NCI-H345 treated with DMSO at 0.1 percent for 48 hours (cell line): ENCODE results near the gene SLC39A5.
A peak's percentile ranks its signal among the peaks of the same experiment; 100 is the strongest.
"Not testable (repeated sequence)": the region's sequence is repeated elsewhere in the genome, so short reads cannot be mapped to it uniquely, and the experiment has no call there.

Experiments used
- DNase-seq: peaks from one replicate; lab custom pipeline; 2025; ENCODE audit not compliant: unreplicated experiment; lab: John Stamatoyannopoulos, UW

SLC39A5 gene

GRCh38 chr12:56229916-56230431, at the start of gene SLC39A5:
TSS of gene SLC39A5 (plus strand) at chr12:56230051. CDS start at chr12:56231275, 1,224 bp downstream.
- DNase-seq: no peak

- DNase-seq: no peak
These were observed 42.9 kb upstream of the SLC39A5 start for GRCh38 chr12:56186957-56187356.

GRCh38 chr12:56188131-56188777, 41.6 kb upstream of the SLC39A5 start:
- DNase-seq: no peak

- DNase-seq: no peak
These were observed 41.1 kb upstream of the SLC39A5 start for GRCh38 chr12:56188778-56189098.

GRCh38 chr12:56189099-56189917, 40.5 kb upstream of the SLC39A5 start, which contains the start of gene SMARCC2:
TSS of gene SMARCC2 (minus strand) at chr12:56189483. CDS start at chr12:56189461, 22 bp downstream.
- DNase-seq: peak; percentile 69

GRCh38 chr12:56189918-56190694, 39.7 kb upstream of the SLC39A5 start:
- DNase-seq: peak; percentile 61

GRCh38 chr12:56190695-56191155, 39.1 kb upstream of the SLC39A5 start:
- no peak for DNase-seq

GRCh38 chr12:56192582-56192981, 37.3 kb upstream of the SLC39A5 start:
- DNase-seq: no peak

- DNase-seq: peak; percentile 62
These were observed 36.7 kb upstream of the SLC39A5 start for GRCh38 chr12:56193025-56193578.

- not testable (repeated sequence) for DNase-seq
These were observed 32.9 kb upstream of the SLC39A5 start for GRCh38 chr12:56196818-56197550.

GRCh38 chr12:56197921-56198635, 31.8 kb upstream of the SLC39A5 start:
- DNase-seq: no peak

GRCh38 chr12:56198836-56199235, 31.0 kb upstream of the SLC39A5 start:
- DNase-seq: no peak

- DNase-seq: no peak
These were observed 27.5 kb upstream of the SLC39A5 start for GRCh38 chr12:56202366-56202765.

GRCh38 chr12:56202838-56203237, 27.0 kb upstream of the SLC39A5 start:
- DNase-seq: no peak

GRCh38 chr12:56204275-56204674, 25.6 kb upstream of the SLC39A5 start:
- DNase-seq: no peak

GRCh38 chr12:56205445-56205844, 24.4 kb upstream of the SLC39A5 start:
- DNase-seq: no peak

- no peak for DNase-seq
These were observed 23.2 kb upstream of the SLC39A5 start for GRCh38 chr12:56206452-56207166.

GRCh38 chr12:56208006-56208405, 21.8 kb upstream of the SLC39A5 start:
- no peak for DNase-seq

- DNase-seq: no peak
These were observed 17.5 kb upstream of the SLC39A5 start for GRCh38 chr12:56212361-56212760.
